Osteocyte (in vitro differentiated cells): ENCODE data around the gene FAM219B. TPM values are rescaled to one million over a fixed set of nuclear protein-coding genes. Genes with fewer than 3 reads are reported as not detected.

Source experiments
- DNase-seq: peaks from one replicate; pipeline ENCODE4 v3.0.0; 2021; ENCODE audit warnings: mixed read lengths; ENCODE audit not compliant: unreplicated experiment; ENCODE audit errors: extremely low spot score
- H3K27ac Mint-ChIP-seq: one replicate; pipeline ENCODE4 v1.8.0; 2021; ENCODE audit warnings: mild to moderate bottlenecking, mixed read lengths; ENCODE audit not compliant: unreplicated experiment
- H3K27me3 Mint-ChIP-seq: one replicate; pipeline ENCODE4 v1.8.0; 2021; ENCODE audit warnings: mixed read lengths; ENCODE audit not compliant: unreplicated experiment
- H3K36me3 Mint-ChIP-seq: one replicate; pipeline ENCODE4 v1.8.0; 2021; ENCODE audit warnings: mixed read lengths; ENCODE audit not compliant: unreplicated experiment
- H3K4me1 Mint-ChIP-seq: one replicate; pipeline ENCODE4 v1.8.0; 2021; ENCODE audit warnings: mixed read lengths; ENCODE audit not compliant: unreplicated experiment
- H3K4me3 Mint-ChIP-seq: one replicate; pipeline ENCODE4 v1.8.0; 2021; ENCODE audit warnings: mild to moderate bottlenecking, moderate library complexity, mixed read lengths; ENCODE audit not compliant: unreplicated experiment
- H3K9me3 Mint-ChIP-seq: one replicate; pipeline ENCODE4 v1.8.0; 2021; ENCODE audit warnings: mixed read lengths; ENCODE audit not compliant: unreplicated experiment
- CTCF ChIP-seq: fragments of 200-600 bp; sonication (generic); IDR thresholded peaks from 2 replicates; pipeline ENCODE4 v1.5.0; 2021; ENCODE audit warnings: antibody characterized with exemption, mild to moderate bottlenecking, moderate library complexity
- total RNA-seq: library from RNA; stranded (reverse); gene quantifications from 2 replicates; pipeline ENCODE4 v1.2.1, GENCODE V29; 2021

The FAM219B gene
- total RNA-seq, 1 donor from 2014 or later = 70.4 TPM

GRCh38 chr15:74885461-74885860 lies 21.2 kb downstream of the FAM219B start:
- Mint-ChIP-seq H3K4me1 (peaks cover 12% of the 10 kb centered on the region), H3K27me3 (no peaks in the 10 kb centered on the region), H3K36me3 (no peaks in the 10 kb centered on the region), H3K9me3 (no peaks in the 10 kb centered on the region), H3K4me3 (no peak overlapping the region), H3K27ac (no peak overlapping the region)
- no peak for DNase-seq
- no peak for TF ChIP-seq CTCF

GRCh38 chr15:74884428-74885223 lies 22.0 kb downstream of the FAM219B start:
- Mint-ChIP-seq H3K9me3 (no peaks in the 10 kb centered on the region), H3K36me3 (no peaks in the 10 kb centered on the region), H3K4me3 (no peak overlapping the region), H3K4me1 (peaks cover 5% of the 10 kb centered on the region), H3K27ac (no peak overlapping the region), H3K27me3 (no peaks in the 10 kb centered on the region)
- no peak for TF ChIP-seq CTCF
- no peak for DNase-seq

DNA sequence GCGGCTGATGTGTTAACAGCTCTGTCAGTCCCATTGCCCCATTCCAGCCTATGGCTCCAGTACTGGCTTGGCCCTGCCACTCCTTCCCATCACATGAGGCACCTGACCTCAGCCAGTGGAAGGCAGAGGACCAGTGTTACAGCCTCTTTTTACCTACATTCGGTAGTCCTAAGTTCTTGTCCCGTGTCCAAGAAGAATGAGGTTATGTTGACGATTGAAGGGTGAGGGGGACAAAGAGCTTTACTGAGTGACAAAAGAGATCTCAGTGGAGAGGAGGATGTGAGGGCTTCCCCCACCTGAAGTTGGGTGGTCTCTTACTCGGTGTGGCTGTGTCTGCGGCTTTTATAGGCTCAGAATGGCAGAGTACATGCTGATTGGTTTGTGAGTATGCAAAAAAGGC lies 24.1 kb downstream of the FAM219B start:
- no peak for TF ChIP-seq CTCF
- DNase-seq = no peak
- H3K4me1 Mint-ChIP-seq = no peaks in the 10 kb centered on the region
- no peak overlapping the region for H3K27ac Mint-ChIP-seq
- no peaks in the 10 kb centered on the region for H3K9me3 Mint-ChIP-seq
- H3K27me3 Mint-ChIP-seq = no peaks in the 10 kb centered on the region
- no peaks in the 10 kb centered on the region for H3K36me3 Mint-ChIP-seq
- H3K4me3 Mint-ChIP-seq = no peak overlapping the region

DNA sequence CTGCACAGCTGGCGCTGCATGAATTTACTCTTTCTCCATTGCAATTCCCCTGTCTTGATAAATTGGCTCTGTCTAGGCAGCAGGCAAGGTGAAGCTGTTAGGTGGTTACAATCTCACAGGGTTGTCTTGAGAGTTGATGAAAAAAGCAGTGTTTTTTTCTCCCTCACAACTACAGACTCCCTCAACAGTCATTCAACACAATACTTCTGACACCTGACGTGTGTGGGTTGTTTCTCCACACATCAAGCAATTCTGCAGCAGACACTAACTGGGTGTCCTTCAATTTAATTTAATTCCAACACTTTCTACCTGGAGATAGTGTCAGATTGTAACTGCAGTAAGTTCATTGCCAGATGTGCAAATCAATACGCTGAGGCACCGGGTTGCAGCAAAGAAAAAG lies 28.4 kb downstream of the FAM219B start:
- no peak for DNase-seq
- H3K9me3 Mint-ChIP-seq = no peaks in the 10 kb centered on the region
- H3K4me1 Mint-ChIP-seq = peaks cover 5% of the 10 kb centered on the region
- H3K27me3 Mint-ChIP-seq = peaks cover 9% of the 10 kb centered on the region
- TF ChIP-seq CTCF = no peak
- H3K27ac Mint-ChIP-seq = no peak overlapping the region
- H3K4me3 Mint-ChIP-seq = no peak overlapping the region
- H3K36me3 Mint-ChIP-seq = no peaks in the 10 kb centered on the region

- Mint-ChIP-seq H3K27ac (peak overlapping the region; percentile 73), H3K4me1 (peaks cover 37% of the 10 kb centered on the region), H3K4me3 (peak overlapping the region; percentile 95), H3K9me3 (no peaks in the 10 kb centered on the region), H3K36me3 (no peaks in the 10 kb centered on the region), H3K27me3 (peaks cover 9% of the 10 kb centered on the region)
- DNase-seq = no peak
- no peak for TF ChIP-seq CTCF
These were observed 32.8 kb downstream of the FAM219B start for GRCh38 chr15:74873756-74874424.
